Vagina (tissue), 2 donors: ENCODE measurements around the gene DOP1A. TPM values are rescaled to one million over a fixed set of nuclear protein-coding genes. Genes with fewer than 3 reads are reported as not detected.

ENCODE experiments used
- DNase-seq, 2 donors: peaks; one replicate each; pipeline ENCODE4 v3.0.0-alpha.2; 2017; ENCODE audit errors: extremely low spot score in 2 of 2
- H3K27ac ChIP-seq: fragments of 200-600 bp; sonication (generic); one replicate; pipeline ENCODE4 v1.5.1; 2019
- H3K27me3 ChIP-seq: fragments of 200-600 bp; sonication (generic); one replicate; pipeline ENCODE4 v1.5.1; 2019
- H3K36me3 ChIP-seq, 2 donors: fragments of 200-600 bp; sonication (generic); one replicate each; pipeline ENCODE4 v1.5.1; 2017 to 2019
- H3K4me1 ChIP-seq: fragments of 200-600 bp; sonication (generic); one replicate; pipeline ENCODE4 v1.5.1; 2019
- H3K4me3 ChIP-seq, 2 donors: fragments of 200-600 bp; sonication (generic); 1 replicate in 1 of 2; 2 replicates in 1 of 2; pipeline ENCODE4 v1.5.1; 2016 to 2019
- H3K9me3 ChIP-seq: fragments of 200-600 bp; sonication (generic); one replicate; pipeline ENCODE4 v1.5.1; 2019
- POLR2A ChIP-seq, 2 donors: fragments of 450-650 bp; IDR thresholded peaks; one replicate each; pipeline ENCODE4 v1.6.1; 2017; ENCODE audit warnings: antibody characterized with exemption in 2 of 2, mild to moderate bottlenecking in 2 of 2, moderate library complexity in 2 of 2
- POLR2AphosphoS5 ChIP-seq, 2 donors: sonication (generic); formaldehyde crosslinking; IDR thresholded peaks; one replicate each; pipeline ENCODE4 v1.9.0; 2017; ENCODE audit warnings: antibody characterized with exemption in 2 of 2, mild to moderate bottlenecking in 2 of 2, low read depth in 1 of 2; ENCODE audit not compliant: insufficient read depth in 1 of 2
- intact Hi-C: fragments of 100-400 bp; cut with DNase I; formaldehyde crosslinking; loops from one replicate; pipeline ENCODE4 v1.15.1; 2023
- total RNA-seq: library from RNA; depleted of rRNA; stranded (reverse); fragments of >200 nt; gene quantifications from one replicate; pipeline ENCODE4 v1.2.3, GENCODE V29; 2016
- TF ChIP-seq, protein P1 (sequence below), 3 experiments: fragments of 450-650 bp in 2 of 3; fragments of 200-600 bp in 1 of 3; sonication (generic) in 1 of 3; IDR thresholded peaks; one replicate each; pipeline ENCODE4 v1.5.1; 2017 to 2019; ENCODE audit warnings: antibody characterized with exemption in 3 of 3, mild to moderate bottlenecking in 2 of 3, moderate library complexity in 2 of 3

Gene DOP1A
- total RNA-seq, 1 donor from 2014 or later: 33.1 TPM

DNA sequence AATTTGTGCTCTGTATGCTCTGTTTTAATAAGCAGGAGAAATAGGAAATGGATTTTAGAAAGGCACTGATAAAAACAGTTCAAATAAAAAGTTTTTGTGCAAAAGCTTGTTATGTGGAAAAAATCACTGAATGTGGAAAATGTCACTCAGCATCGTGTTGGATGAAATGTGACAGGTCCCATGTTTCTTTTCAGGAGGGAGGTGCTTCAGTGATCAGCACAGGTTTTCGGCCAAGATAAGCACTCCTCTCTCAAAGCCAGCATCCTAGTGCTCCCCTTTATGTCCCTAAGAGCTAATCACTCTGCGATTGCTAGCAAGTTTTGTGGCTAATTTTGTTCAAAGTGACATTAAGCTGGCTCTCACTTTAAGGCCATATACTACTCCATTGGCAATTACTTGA lies 13.8 kb upstream of the DOP1A start:
- H3K27ac ChIP-seq: no peak overlapping the region
- intact Hi-C loops: loop anchor here (10.0 kb wide), 1 partner anchor 799 kb away; no protein-coding TSS in a partner anchor
- no peak for DNase-seq
- H3K27me3 ChIP-seq: no peaks in the 10 kb centered on the region
- no peak for TF ChIP-seq POLR2A (IDR thresholded peaks at IDR 0.05)
- TF ChIP-seq POLR2AphosphoS5 (IDR thresholded peaks at IDR 0.05; ENCODE audit: insufficient read depth in 1 of 2, low read depth in 1 of 2): no peak
- TF ChIP-seq, protein P1, sequence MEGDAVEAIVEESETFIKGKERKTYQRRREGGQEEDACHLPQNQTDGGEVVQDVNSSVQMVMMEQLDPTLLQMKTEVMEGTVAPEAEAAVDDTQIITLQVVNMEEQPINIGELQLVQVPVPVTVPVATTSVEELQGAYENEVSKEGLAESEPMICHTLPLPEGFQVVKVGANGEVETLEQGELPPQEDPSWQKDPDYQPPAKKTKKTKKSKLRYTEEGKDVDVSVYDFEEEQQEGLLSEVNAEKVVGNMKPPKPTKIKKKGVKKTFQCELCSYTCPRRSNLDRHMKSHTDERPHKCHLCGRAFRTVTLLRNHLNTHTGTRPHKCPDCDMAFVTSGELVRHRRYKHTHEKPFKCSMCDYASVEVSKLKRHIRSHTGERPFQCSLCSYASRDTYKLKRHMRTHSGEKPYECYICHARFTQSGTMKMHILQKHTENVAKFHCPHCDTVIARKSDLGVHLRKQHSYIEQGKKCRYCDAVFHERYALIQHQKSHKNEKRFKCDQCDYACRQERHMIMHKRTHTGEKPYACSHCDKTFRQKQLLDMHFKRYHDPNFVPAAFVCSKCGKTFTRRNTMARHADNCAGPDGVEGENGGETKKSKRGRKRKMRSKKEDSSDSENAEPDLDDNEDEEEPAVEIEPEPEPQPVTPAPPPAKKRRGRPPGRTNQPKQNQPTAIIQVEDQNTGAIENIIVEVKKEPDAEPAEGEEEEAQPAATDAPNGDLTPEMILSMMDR (IDR thresholded peaks at IDR 0.05): no peak
- no peaks in the 10 kb centered on the region for H3K36me3 ChIP-seq
- no peaks in the 10 kb centered on the region for H3K4me1 ChIP-seq
- no peak overlapping the region for H3K4me3 ChIP-seq
- no peaks in the 10 kb centered on the region for H3K9me3 ChIP-seq

GRCh38 chr6:83055366-83055964 lies 12.0 kb upstream of the DOP1A start:
- Histone ChIP-seq H3K4me3 (no peak overlapping the region), H3K9me3 (no peaks in the 10 kb centered on the region), H3K27ac (no peak overlapping the region), H3K4me1 (no peaks in the 10 kb centered on the region), H3K36me3 (no peaks in the 10 kb centered on the region), H3K27me3 (no peaks in the 10 kb centered on the region)
- no peak for TF ChIP-seq POLR2AphosphoS5 (IDR thresholded peaks at IDR 0.05; ENCODE audit: insufficient read depth in 1 of 2, low read depth in 1 of 2)
- TF ChIP-seq POLR2A (IDR thresholded peaks at IDR 0.05): no peak
- TF ChIP-seq, protein P1 (IDR thresholded peaks at IDR 0.05): peak; percentile 64 to 79 (median 76)
- DNase-seq: no peak
- intact Hi-C loops: loop anchor here (10.0 kb wide), 1 partner anchor 801 kb away; no protein-coding TSS in a partner anchor

DNA sequence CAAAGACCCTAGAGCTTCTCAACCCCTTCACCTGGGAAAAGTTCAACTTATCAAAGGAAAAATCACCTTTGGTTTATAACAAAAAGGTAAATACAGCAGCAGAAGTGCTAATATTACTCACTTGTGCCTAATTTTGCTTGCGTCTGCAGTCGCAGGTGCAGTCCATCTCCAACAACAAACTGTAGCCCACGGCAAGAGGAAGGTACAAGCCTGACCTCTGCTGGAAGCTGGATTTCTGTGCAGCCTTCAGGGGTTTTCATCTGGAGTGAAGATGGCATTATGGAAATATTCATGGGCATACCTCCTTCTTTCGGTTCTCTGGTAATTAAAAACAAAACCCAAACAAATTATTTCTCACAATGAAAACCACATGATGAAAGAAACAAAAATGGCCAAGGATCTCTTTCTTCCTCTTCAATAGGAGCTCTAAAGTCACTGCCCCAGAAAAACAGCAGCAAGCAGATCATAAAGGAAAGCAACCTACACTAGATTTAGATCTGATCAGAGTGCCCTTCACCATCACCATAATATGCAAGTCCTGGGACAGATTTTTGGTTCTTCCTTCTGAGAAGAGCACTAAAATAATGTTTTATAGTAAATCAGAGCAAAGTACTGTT lies 9.7 kb upstream of the DOP1A start:
- Histone ChIP-seq H3K36me3 (no peaks in the 10 kb centered on the region), H3K4me3 (no peak overlapping the region), H3K4me1 (no peaks in the 10 kb centered on the region), H3K27me3 (no peaks in the 10 kb centered on the region), H3K9me3 (no peaks in the 10 kb centered on the region), H3K27ac (no peak overlapping the region)
- intact Hi-C loops: loop anchor here (10.0 kb wide), 1 partner anchor 803 kb away; no protein-coding TSS in a partner anchor
- TF ChIP-seq, protein P1 (IDR thresholded peaks at IDR 0.05): peak in 1 of 3 experiments; percentile 33
- no peak for TF ChIP-seq POLR2AphosphoS5 (IDR thresholded peaks at IDR 0.05; ENCODE audit: insufficient read depth in 1 of 2, low read depth in 1 of 2)
- no peak for DNase-seq

DNA sequence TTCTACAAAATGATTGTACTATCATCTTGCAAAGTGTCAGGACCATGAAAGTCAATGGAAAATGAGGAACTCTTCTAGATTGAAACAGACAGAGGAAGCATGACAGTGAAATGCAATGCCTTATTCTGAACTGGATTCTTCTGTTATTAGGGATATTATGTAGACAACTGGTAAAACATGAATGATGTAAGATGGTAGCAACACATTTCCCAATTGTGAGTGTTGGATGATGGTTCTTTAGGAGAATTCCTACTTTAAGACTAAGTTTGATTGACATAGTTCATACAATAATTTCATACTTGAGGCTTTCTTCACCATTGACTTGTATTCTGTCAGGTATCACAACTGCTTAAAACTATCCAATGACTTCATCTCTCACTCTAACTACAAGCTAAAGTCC lies 6.3 kb upstream of the DOP1A start:
- intact Hi-C loops: no loop called here
- Histone ChIP-seq H3K4me1 (peaks cover 11% of the 10 kb centered on the region), H3K27me3 (no peaks in the 10 kb centered on the region), H3K36me3 (no peaks in the 10 kb centered on the region), H3K4me3 (no peak overlapping the region), H3K27ac (no peak overlapping the region), H3K9me3 (no peaks in the 10 kb centered on the region)
- TF ChIP-seq POLR2A (IDR thresholded peaks at IDR 0.05) (no peak), POLR2AphosphoS5 (IDR thresholded peaks at IDR 0.05; ENCODE audit: insufficient read depth in 1 of 2, low read depth in 1 of 2) (no peak)
- TF ChIP-seq, protein P1 (IDR thresholded peaks at IDR 0.05): no peak
- no peak for DNase-seq

DNA sequence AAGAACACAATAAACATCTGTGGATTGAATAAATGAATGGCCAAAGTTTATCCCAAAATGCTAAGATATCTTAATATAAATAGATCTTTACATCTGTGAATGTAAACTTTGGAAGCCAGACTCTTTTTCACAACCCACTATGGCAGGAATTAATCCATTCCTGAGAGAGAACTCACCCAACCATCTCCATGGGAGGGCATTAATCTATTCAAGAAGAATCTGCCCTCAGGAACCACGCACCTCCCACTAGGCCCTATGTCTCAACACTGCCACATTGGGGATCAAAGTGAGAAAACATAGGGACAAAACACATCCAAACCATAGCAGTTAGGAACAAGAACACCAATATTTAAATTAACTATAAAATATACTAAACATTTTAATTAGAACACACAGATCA lies 5.2 kb upstream of the DOP1A start:
- no peak for DNase-seq
- Histone ChIP-seq H3K4me1 (peaks cover 11% of the 10 kb centered on the region), H3K36me3 (no peaks in the 10 kb centered on the region), H3K4me3 (no peak overlapping the region), H3K27ac (no peak overlapping the region), H3K27me3 (no peaks in the 10 kb centered on the region), H3K9me3 (no peaks in the 10 kb centered on the region)
- intact Hi-C loops: no loop called here
- TF ChIP-seq, protein P1 (IDR thresholded peaks at IDR 0.05): no peak
- no peak for TF ChIP-seq POLR2A (IDR thresholded peaks at IDR 0.05)
- TF ChIP-seq POLR2AphosphoS5 (IDR thresholded peaks at IDR 0.05; ENCODE audit: insufficient read depth in 1 of 2, low read depth in 1 of 2): no peak
